HG02981 (cell line): Measurements from ENCODE around the gene BRSK1.

Experiments used
- ATAC-seq: cut with Tn5 transposase; IDR thresholded peaks from one replicate; pipeline ENCODE4 v1.9.1; 2021; ENCODE audit warnings: mild to moderate bottlenecking, moderate library complexity; ENCODE audit not compliant: unreplicated experiment

The BRSK1 gene

DNA sequence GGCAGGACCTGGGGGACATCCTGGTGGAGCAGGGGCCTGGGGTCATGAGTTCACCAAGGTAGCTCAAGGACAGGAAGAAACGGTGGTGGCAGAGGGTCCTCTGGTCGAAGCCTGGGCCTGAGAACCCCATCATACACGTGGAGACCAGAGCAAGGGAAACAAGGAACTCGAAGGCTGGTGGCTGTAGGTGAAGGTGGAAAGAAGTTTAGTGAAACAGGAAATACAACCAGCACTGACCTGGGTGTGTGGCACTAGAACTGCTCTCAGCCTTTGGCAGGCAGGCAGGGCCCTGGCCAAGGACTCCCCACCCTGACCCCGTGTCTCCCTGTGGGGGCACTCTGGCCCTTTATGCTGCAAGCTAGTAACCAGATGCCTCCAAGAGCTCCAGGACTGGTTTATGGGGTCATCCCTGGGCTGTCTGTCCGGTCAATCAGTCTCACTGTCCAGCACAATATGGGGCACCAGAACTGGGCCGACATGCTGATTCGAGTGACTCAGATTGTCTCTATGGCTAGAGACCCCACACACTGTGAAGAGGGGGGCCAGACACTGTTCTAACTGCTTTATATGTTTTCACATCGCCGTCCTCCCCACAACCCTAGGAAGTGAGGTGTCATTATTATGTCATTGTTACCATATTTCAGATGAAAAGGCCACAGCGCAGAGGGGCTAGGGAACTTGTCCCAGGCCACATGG, 67.0 kb downstream of the BRSK1 start:
- no peak for ATAC-seq

DNA sequence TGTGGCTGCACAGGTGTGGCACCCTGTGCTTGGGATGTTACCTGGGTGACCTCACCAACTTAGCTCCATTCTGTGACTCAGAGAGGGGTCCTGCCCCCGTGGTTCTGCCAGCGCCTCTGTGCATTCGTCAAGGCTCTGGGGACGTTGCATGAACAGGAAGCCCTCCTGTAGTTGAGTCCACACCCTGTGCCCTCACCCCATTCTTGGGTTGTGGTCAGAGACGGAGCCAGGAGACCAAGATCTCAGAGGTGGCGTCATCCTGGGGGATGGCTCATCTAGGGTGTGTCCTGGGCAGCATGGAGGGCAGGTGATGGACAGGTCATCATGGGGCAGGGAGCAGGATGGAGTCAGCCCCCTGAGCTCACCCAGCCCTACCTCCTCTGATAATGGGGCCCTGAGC, 68.2 kb downstream of the BRSK1 start:
- ATAC-seq: no peak

DNA sequence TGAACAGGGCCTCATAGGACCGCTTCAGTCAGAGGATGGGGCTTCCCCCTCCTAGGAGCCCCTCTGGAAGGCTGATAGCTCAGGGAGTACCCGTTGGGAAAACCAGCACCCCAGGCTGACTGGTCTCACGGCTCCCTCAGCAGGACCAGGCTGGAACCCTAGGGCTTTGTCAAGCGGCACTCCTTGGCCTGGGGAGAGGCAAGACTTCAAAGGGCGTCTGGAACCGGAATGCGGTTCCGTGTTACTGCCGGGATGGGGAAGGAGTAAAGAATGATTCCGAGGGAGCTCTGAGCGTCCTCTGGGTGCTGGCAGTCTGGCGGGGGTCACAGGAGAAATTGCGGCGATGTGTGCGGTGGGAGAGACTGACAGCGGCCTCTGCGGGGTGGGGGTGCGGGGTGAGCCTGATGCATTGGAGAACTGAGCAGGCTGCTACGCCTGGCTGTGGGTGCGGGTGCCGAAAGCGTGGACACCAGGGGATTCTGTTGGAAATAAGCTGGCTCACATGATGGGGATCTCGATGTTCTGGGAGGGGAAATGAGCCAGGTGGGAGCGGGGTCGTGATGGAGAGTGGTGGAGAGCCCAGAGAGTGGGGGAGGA, 68.8 kb downstream of the BRSK1 start:
- no peak for ATAC-seq

DNA sequence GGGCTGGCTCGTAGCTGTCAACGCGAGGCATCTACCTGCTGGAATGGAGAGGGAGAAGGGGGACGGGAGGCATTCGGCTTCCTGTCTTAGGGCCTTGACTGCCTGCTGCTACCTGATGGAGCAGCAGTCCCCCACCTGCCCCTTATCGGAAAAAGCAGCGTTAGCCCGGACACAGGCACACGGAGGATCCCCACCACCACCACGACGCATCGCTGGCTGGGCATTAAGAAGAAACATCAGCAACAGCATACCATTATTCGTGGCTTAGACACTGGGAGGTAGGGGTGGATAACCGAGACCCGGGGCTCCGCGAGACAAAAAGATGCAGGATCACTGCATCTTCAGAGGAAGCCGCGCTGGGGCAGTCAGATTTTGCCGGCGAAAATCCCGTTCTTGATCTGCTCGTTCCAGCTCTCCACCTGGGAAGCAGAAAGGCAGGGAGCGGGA, 69.6 kb downstream of the BRSK1 start:
- ATAC-seq: no peak

DNA sequence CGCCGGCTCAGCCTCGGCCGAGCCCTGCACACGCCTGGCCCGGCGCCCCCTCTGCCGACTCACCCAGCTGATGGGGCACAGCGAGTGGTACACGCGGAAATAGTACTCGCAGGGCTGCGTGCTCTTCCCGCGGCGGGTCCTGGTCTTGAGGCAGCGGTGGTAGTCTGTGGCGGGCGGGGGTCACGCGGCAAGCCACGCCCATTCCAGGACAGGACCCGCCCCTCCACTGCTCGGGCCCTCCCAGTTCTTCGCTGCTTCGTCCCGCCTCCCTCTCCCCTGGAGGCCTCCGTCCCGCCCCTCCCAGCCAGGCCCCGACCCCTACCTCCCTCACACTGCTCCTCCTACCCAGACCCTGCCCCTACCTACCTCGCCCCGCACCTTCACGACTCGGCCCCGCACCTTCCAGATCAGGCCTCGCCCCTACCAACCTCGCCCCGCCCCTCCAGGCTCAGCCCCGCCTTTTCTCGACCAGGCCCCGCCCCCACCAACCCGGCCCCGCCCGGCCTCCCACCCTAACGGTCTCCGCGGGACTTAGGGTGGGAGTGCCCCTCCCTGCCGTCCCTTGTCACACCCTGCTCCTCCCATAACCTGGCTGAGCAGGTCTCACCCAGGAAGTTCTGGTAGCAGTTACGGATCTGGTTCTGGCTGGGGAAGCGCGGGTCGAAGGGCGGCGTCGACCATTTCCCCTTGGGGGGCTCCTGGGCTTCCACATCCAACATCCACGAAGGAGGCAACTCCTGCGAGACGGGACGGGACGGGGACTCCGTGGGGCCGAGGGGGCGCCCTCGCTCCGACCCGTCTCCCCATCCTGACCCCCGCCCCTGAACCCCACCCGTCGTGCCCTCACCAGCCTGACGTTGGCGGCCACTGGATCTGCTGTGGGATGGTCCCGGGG, 70.3 kb downstream of the BRSK1 start:
- no peak for ATAC-seq

DNA sequence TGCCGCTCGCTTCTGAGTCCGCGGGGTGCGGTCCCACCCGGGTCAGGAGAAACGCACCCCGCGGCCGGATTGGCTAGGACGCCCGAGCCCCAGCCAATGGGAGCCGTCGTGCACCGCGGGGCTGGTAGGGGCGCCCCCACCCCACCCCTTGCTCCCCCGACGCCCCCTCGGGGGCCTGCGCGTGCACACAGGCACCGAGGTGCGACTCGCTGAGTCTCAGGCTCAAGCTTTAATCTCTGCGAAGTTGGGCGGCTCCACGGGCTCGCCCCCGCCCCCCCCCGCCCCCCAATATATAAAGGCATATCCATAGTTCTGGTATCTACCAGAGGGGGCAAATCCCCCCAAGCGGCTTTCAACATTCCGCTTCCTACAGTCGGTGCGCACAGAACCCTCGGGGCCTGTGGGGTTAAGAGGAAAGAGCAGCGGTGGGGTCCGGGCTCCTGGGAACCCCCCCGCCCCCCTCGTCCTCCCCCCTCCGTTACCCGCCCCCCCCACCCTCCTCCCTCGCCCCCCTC, 71.0 kb downstream of the BRSK1 start, which contains the start of gene COX6B2:
COX6B2 (minus strand) TSS at position 22 of the 515 bp plus-strand sequence. CDS start 198 bp downstream, outside the sequence.
- no peak for ATAC-seq

DNA sequence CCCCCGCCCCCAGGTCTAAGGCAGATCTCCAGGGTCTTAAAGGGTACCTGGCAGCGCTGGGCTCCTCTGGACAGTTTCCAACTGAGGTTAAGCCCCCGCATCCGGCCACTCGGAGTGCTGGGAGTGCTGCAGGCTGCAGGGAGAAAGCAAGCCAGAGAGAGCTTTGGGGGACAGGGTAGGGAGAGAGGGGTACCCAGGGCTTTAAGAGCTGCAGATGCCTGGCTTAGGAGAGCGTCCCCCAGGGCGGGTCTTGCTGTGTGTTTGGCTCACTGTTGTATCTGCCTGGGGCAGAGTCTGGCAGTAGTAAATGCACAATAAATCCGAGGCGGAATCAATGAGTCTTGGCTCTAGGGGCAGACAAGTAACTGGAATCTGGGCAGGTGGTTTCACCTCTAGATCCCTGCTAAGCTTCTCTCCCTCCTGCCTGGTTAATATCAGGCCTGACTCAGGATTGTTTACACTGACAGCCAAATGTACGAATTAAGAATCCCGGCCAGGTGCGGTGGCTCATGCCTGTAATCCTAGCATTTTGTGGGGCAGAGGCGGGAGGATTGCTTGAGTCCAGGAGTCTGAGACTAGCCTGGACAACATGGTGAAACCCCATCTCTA, 71.5 kb downstream of the BRSK1 start:
- no peak for ATAC-seq

DNA sequence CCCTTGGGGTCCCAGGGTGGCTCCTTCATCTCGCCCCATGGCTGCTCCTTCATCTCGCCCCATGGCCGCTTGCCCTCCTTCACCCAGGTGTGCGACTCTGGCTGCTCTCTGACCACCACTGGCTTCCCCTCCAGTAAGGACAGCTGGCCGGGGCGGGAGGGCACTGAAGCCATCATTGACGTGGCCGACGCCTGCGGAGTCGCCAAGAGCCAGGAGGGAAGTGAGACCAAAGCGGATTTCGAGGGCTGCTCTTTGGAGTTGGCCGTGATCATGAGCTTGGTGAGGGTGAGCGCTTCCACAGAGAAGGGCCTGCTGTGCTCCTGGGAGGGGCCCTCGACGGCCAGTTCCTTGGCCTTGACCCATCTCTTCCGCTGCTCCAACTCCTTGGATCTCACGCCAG, 74.7 kb downstream of the BRSK1 start:
- no peak for ATAC-seq

DNA sequence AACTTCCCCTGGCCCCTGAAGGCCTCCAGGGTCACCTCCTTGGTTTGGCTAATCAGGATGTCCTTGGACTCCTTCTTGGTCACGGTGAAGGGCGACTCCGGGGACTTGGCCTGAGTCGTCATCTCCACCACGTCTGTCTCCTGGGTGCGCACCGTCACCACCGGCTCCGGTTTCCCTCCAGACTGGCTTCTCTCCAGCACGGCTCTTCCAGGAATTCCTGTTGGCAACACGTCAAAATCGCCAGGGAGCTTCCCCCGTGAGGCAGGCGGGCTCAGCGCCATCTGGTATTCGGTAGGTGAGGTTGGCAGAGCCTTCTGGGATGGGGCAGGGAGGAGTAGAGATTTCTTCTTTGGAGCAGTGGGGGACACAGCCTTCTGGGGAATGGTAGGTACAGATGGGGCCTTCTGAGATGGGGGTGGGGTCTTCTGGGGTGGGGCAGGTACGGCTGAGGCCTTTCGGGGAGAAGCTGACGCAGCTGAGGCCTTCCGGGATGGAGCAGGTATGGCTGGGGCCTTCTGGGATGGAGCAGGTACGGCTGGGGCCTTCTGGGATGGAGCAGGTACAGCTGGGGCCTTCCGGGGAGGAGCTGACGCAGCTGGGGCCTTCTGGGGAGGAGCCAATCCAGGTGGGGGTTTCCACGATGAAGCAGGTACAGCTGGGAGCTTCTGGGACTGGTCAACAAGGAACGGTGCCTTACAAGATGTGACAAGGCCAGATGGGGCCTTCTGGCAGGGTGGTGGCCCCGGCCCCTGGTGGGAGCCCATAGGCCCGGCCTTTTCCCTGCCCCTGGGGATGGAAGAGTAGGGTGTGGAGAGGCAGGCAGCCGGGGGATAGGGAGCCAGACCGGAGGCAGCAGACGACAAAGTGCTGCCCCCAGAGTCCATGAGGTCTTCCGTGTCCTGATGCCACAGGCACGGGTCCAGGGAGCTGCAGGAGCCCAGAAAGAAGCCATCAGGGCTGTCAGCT, 75.4 kb downstream of the BRSK1 start:
- ATAC-seq: no peak

DNA sequence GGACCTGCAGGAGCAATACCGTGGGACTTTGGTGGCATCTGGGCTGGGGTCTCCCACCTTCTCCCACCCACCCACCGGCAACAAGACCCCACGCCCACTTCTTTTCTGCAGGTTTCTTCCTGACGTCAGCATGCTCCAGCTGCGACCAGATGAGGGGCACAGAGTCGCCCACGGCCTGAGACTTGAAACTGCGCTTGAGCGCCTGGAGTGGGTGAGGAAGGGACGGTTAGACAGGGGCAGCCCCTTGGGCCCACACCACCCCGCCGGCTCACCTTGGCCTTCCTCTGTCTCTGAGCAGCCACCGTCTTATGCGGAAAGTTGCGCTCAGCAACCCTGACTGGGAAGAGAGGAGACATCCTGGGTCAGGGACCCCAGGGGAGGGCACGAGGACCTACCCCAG, 77.1 kb downstream of the BRSK1 start:
- no peak for ATAC-seq
